Measurements from ENCODE around the gene PTPRN2. TPM values are rescaled to one million over a fixed set of nuclear protein-coding genes. Genes with fewer than 3 reads are reported as not detected.
A peak's percentile ranks its signal among the peaks of the same experiment; 100 is the strongest.

PTPRN2 gene
- total RNA-seq, 4 donors from 2014 or later, result 6.6 to 10.7 (median 8.2) TPM

DNA sequence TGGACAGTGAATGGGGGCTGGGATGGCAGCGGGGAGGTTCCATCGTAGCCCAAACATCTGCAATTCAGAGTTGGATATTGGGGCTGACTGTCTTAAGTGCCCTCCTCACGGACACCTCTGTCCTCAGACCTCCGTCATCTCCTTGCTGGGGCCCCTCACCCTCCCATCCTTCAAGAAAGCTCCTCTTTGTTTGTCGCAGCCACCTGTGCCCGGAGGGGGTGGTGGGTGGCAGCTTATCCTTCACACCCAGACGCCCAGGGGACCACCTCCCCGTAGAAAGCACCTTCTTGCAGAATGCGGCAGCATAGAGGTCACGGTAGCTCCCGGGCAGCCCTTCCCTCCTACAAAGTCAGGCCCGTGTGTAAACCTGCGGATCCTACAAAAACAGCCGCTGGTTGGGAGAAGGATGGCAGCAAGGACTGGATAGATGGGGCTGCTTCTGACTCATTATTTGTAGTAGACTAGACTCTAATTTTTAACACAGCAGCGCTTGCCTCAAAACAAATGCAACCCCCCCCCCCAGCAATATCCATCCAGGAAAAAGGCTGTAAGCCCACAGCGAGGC lies 1.3 kb upstream of the PTPRN2 start:
- 40 to 61% methylated on average over 13 to 16 of the region's 16 CpGs for WGBS, 2 donors
- Histone ChIP-seq H3K9me3 (peaks cover 0 to 10% (median 0%) of the 10 kb centered on the region in 4 donors), H3K27ac (no peak overlapping the region), H3K4me3 (no peak overlapping the region), H3K4me1 (peaks cover 0 to 27% (median 7%) of the 10 kb centered on the region in 4 donors), H3K36me3 (no peaks in the 10 kb centered on the region), H3K27me3 (peaks cover 0 to 35% of the 10 kb centered on the region in 2 donors)
- TF ChIP-seq EP300 (IDR thresholded peaks at IDR 0.05) (no peak), POLR2A (IDR thresholded peaks at IDR 0.05) (no peak)
- no peak for DNase-seq (ENCODE audit: low spot score in 2 of 2)

DNA sequence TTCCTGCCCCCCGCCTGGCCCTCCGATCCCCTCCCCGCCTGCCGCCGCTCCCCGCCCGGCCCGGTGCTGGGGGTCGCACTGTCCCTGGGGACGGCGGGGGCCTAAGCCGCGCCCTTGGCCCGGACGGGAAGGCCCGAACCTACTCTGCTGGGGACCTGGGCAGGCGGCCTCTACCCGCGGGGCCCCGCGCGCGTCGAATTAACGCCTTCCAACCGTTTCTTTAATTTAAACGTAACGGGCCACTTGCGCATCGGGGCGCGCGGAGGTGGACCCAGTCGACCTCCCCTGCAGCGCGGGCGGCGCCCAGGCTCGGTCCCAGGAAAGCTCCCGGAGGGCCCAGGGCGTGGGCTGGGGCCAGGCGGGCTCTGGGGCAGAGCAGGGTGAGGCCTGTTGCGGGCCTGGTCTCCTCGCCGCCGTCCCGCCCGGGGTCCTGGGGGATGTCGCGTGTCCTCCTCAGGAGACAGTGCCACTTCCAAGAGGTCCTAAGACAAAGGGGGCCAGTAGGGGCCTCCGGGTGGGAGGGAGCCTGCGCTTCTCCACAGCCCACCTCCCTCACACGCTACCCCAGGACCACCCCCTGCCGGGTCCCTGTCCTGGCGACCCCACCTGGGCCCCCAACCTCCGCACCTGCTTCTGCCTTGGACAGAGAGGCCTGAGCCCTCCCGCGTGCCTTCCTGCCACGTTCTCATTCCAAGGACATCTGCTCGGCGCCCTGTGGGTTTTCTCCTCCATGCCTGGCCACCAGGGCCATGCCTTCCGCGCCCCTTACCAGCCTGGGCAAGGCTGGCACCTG lies 658 bp upstream of the PTPRN2 start:
- H3K4me3 ChIP-seq, result peak overlapping the region in 3 of 4 donors; percentile 12 to 50 (median 12)
- TF ChIP-seq, protein P1, sequence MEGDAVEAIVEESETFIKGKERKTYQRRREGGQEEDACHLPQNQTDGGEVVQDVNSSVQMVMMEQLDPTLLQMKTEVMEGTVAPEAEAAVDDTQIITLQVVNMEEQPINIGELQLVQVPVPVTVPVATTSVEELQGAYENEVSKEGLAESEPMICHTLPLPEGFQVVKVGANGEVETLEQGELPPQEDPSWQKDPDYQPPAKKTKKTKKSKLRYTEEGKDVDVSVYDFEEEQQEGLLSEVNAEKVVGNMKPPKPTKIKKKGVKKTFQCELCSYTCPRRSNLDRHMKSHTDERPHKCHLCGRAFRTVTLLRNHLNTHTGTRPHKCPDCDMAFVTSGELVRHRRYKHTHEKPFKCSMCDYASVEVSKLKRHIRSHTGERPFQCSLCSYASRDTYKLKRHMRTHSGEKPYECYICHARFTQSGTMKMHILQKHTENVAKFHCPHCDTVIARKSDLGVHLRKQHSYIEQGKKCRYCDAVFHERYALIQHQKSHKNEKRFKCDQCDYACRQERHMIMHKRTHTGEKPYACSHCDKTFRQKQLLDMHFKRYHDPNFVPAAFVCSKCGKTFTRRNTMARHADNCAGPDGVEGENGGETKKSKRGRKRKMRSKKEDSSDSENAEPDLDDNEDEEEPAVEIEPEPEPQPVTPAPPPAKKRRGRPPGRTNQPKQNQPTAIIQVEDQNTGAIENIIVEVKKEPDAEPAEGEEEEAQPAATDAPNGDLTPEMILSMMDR (IDR thresholded peaks at IDR 0.05), result no peak
- TF ChIP-seq EP300 (IDR thresholded peaks at IDR 0.05) (no peak), POLR2A (IDR thresholded peaks at IDR 0.05) (no peak)
- peaks cover 0 to 8% (median 0%) of the 10 kb centered on the region in 4 donors for H3K9me3 ChIP-seq
- H3K27me3 ChIP-seq, result peaks cover 0 to 41% of the 10 kb centered on the region in 2 donors
- peak overlapping the region in 1 of 4 donors; percentile 46 for H3K27ac ChIP-seq
- 13 to 15% methylated on average over 4 to 42 of the region's 63 CpGs for WGBS, 2 donors
- DNase-seq (ENCODE audit: low spot score in 2 of 2), result no peak
- H3K36me3 ChIP-seq, result no peaks in the 10 kb centered on the region
- H3K4me1 ChIP-seq, result peaks cover 0 to 27% (median 7%) of the 10 kb centered on the region in 4 donors

- Histone ChIP-seq H3K36me3 (no peaks in the 10 kb centered on the region), H3K9me3 (no peaks in the 10 kb centered on the region), H3K4me1 (peaks cover 0 to 27% (median 7%) of the 10 kb centered on the region in 4 donors), H3K4me3 (peak overlapping the region in 2 of 4 donors; percentile 3 to 51), H3K27me3 (peaks cover 0 to 41% of the 10 kb centered on the region in 2 donors), H3K27ac (no peak overlapping the region)
- TF ChIP-seq, protein P1 (IDR thresholded peaks at IDR 0.05), result no peak
- no peak for TF ChIP-seq POLR2A (IDR thresholded peaks at IDR 0.05)
- no peak for TF ChIP-seq EP300 (IDR thresholded peaks at IDR 0.05)
- WGBS, 2 donors, result 2 to 4% methylated on average over 31 to 40 of the region's 63 CpGs
- DNase-seq (ENCODE audit: low spot score in 2 of 2), result no peak
Observed at GRCh38 chr7:158586499-158587161, 993 bp downstream of the PTPRN2 start.

- H3K36me3 ChIP-seq, result no peaks in the 10 kb centered on the region
- H3K4me1 ChIP-seq, result peaks cover 0 to 27% (median 7%) of the 10 kb centered on the region in 4 donors
- H3K27ac ChIP-seq, result no peak overlapping the region
- H3K4me3 ChIP-seq, result peak overlapping the region in 2 of 4 donors; percentile 3 to 51
- H3K9me3 ChIP-seq, result peaks cover 0 to 5% (median 0%) of the 10 kb centered on the region in 4 donors
- WGBS, 2 donors, result 43 to 47% methylated on average over 17 of the region's 17 CpGs
- TF ChIP-seq, protein P1 (IDR thresholded peaks at IDR 0.05), result no peak
- no peak for TF ChIP-seq POLR2A (IDR thresholded peaks at IDR 0.05)
- TF ChIP-seq EP300 (IDR thresholded peaks at IDR 0.05), result no peak
- no peak for DNase-seq (ENCODE audit: low spot score in 2 of 2)
- H3K27me3 ChIP-seq, result peaks cover 0 to 41% of the 10 kb centered on the region in 2 donors
Observed at GRCh38 chr7:158585721-158586498, 1.7 kb downstream of the PTPRN2 start.

GRCh38 chr7:158584407-158584806 lies 3.2 kb downstream of the PTPRN2 start:
- no peak overlapping the region for H3K4me3 ChIP-seq
- no peak for TF ChIP-seq POLR2A (IDR thresholded peaks at IDR 0.05)
- TF ChIP-seq EP300 (IDR thresholded peaks at IDR 0.05), result no peak
- DNase-seq (ENCODE audit: low spot score in 2 of 2), result no peak
- H3K27me3 ChIP-seq, result peaks cover 0 to 41% of the 10 kb centered on the region in 2 donors
- H3K27ac ChIP-seq, result no peak overlapping the region
- 72 to 77% methylated on average over 8 of the region's 8 CpGs for WGBS, 2 donors
- H3K9me3 ChIP-seq, result peaks cover 0 to 20% (median 0%) of the 10 kb centered on the region in 4 donors
- peaks cover 0 to 27% (median 7%) of the 10 kb centered on the region in 4 donors for H3K4me1 ChIP-seq
- H3K36me3 ChIP-seq, result no peaks in the 10 kb centered on the region
